Hepatocyte (in vitro differentiated cells): Measurements from ENCODE around the gene RBPMS2. TPM values are rescaled to one million over a fixed set of nuclear protein-coding genes. Genes with fewer than 3 reads are reported as not detected.

Source experiments
- DNase-seq: peaks from one replicate; pipeline ENCODE4 v3.0.0-alpha.2; 2016; ENCODE audit warnings: low spot score
- H2AFZ ChIP-seq: fragments of 200-600 bp; sonication (generic); 2 replicates; pipeline ENCODE4 v1.6.0; 2016; ENCODE audit warnings: antibody characterized with exemption, mild to moderate bottlenecking
- H3K27ac ChIP-seq: fragments of 200-600 bp; sonication (generic); 2 replicates; pipeline ENCODE4 v1.5.1; 2016; ENCODE audit warnings: mild to moderate bottlenecking
- H3K27me3 ChIP-seq: fragments of 200-600 bp; sonication (generic); 2 replicates; pipeline ENCODE4 v1.6.1; 2016
- H3K36me3 ChIP-seq: fragments of 200-600 bp; sonication (generic); replicated peaks from 2 replicates; pipeline ENCODE4 v1.5.1; 2016; ENCODE audit warnings: low read depth; ENCODE audit not compliant: insufficient read depth
- H3K4me1 ChIP-seq: fragments of 200-600 bp; sonication (generic); 2 replicates; pipeline ENCODE4 v1.5.1; 2016; ENCODE audit warnings: mild to moderate bottlenecking, moderate library complexity; ENCODE audit not compliant: insufficient read depth
- H3K4me2 ChIP-seq: fragments of 200-600 bp; sonication (generic); 2 replicates; pipeline ENCODE4 v1.6.0; 2016
- H3K4me3 ChIP-seq: fragments of 200-600 bp; sonication (generic); 2 replicates; pipeline ENCODE4 v1.5.1; 2016; ENCODE audit warnings: mild to moderate bottlenecking
- H3K79me2 ChIP-seq: fragments of 200-600 bp; sonication (generic); 2 replicates; pipeline ENCODE4 v1.6.0; 2017; ENCODE audit warnings: mild to moderate bottlenecking
- H3K9me2 ChIP-seq: fragments of 200-600 bp; sonication (generic); replicated peaks from 2 replicates; pipeline ENCODE4 v1.6.0; 2017; ENCODE audit warnings: mild to moderate bottlenecking; ENCODE audit not compliant: insufficient read depth
- H3K9me3 ChIP-seq: fragments of 200-600 bp; sonication (generic); 2 replicates; pipeline ENCODE4 v1.5.1; 2016; ENCODE audit warnings: low read depth, mild to moderate bottlenecking
- H4K20me1 ChIP-seq: fragments of 200-600 bp; sonication (generic); 2 replicates; pipeline ENCODE4 v1.6.0; 2016; ENCODE audit warnings: mild to moderate bottlenecking; ENCODE audit not compliant: insufficient read depth, poor library complexity, severe bottlenecking
- EZH2 ChIP-seq: fragments of 200-600 bp; sonication (generic); IDR thresholded peaks from 2 replicates; pipeline ENCODE4 v1.6.1; 2016; ENCODE audit warnings: antibody characterized with exemption, mild to moderate bottlenecking, borderline replicate concordance
- EZH2phosphoT487 ChIP-seq: fragments of 200-600 bp; sonication (generic); IDR thresholded peaks from one replicate; pipeline ENCODE4 v1.6.1; 2018; ENCODE audit warnings: antibody characterized with exemption, mild to moderate bottlenecking, low read depth, moderate library complexity; ENCODE audit not compliant: unreplicated experiment, severe bottlenecking
- WGBS: methylation state at CpG from one replicate; pipeline ENCODE4 v1.1.6; 2016; ENCODE audit warnings: low lambda C conversion rate; ENCODE audit errors: missing lambda C conversion rate; 5-methylcytosine and 5-hydroxymethylcytosine counted together
- polyA plus RNA-seq: library from polyadenylated mRNA; unstranded; fragments of >200 nt; fragmentation: Nextera tagmentation; extraction: Ambion mirVana; gene quantifications from 2 replicates; pipeline ENCODE4 v1.2.1, GENCODE V29; 2016
- total RNA-seq: library from RNA; depleted of rRNA; stranded (reverse); fragments of >200 nt; gene quantifications from 2 replicates; pipeline ENCODE4 v1.2.3, GENCODE V29; 2014
- TF ChIP-seq, protein P1 (sequence below): fragments of 200-600 bp; sonication (generic); IDR thresholded peaks from 2 replicates; pipeline ENCODE4 v1.5.1; 2016; ENCODE audit warnings: antibody characterized with exemption, mild to moderate bottlenecking; ENCODE audit not compliant: poor library complexity

Gene RBPMS2
- total and polyA plus RNA-seq, 2 experiments from 2014 or later, result 0.27 to 18.0 TPM

DNA sequence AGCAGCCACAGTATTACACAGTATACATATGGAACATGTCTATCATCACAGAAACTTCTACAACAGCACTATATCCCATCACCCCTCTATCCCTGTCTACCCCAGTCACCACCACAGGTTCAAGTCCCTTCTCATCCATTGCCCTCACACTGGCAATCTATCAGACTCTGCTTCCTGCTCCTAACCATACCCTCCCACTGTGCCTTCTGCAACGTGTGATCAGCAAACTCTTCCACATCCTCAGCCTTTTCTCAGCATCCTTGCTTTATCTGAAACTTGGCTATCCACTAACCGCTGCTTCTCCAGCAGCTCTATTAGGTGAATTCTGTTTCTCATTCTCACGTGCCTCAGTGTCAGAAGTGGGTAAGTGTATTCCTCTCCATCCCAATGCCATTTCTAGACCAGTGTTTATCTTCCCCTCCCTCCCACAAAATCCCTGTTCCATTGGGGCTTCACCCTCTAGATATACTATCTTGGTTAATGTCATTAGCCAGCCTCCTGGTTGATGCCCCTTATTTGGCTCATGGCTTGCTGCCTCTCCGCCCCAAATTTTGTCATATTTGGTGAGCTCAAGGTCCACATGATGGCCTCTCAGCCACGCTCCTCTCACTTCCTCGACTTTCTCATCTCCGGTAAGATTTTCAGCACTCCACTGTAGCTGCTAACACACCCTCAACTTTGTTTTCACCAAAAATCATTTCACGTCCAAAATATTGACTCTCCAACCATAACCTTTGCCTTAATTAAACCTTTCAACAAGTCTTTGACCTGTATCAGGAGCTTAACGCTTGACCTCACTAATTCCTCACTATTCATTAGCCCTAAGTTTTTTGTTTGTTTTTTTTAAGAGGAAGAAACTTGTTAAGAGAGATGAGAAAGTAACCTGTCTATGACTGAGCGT lies 69.1 kb downstream of the RBPMS2 start:
- Histone ChIP-seq H3K9me3 (no peaks in the 10 kb centered on the region), H3K4me2 (no peak overlapping the region), H3K27me3 (no peaks in the 10 kb centered on the region), H3K4me1 (peaks cover 16% of the 10 kb centered on the region), H3K36me3 (no peaks in the 10 kb centered on the region), H3K4me3 (no peak overlapping the region), H2AFZ (no peak overlapping the region), H4K20me1 (no peaks in the 10 kb centered on the region), H3K27ac (no peak overlapping the region), H3K79me2 (peaks cover 16% of the 10 kb centered on the region), H3K9me2 (no peaks in the 10 kb centered on the region)
- 95% methylated on average over 10 of the region's 10 CpGs for WGBS
- TF ChIP-seq EZH2, result no peak
- TF ChIP-seq, protein P1, sequence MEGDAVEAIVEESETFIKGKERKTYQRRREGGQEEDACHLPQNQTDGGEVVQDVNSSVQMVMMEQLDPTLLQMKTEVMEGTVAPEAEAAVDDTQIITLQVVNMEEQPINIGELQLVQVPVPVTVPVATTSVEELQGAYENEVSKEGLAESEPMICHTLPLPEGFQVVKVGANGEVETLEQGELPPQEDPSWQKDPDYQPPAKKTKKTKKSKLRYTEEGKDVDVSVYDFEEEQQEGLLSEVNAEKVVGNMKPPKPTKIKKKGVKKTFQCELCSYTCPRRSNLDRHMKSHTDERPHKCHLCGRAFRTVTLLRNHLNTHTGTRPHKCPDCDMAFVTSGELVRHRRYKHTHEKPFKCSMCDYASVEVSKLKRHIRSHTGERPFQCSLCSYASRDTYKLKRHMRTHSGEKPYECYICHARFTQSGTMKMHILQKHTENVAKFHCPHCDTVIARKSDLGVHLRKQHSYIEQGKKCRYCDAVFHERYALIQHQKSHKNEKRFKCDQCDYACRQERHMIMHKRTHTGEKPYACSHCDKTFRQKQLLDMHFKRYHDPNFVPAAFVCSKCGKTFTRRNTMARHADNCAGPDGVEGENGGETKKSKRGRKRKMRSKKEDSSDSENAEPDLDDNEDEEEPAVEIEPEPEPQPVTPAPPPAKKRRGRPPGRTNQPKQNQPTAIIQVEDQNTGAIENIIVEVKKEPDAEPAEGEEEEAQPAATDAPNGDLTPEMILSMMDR, result no peak
- TF ChIP-seq EZH2phosphoT487, result no peak
- DNase-seq, result no peak

DNA sequence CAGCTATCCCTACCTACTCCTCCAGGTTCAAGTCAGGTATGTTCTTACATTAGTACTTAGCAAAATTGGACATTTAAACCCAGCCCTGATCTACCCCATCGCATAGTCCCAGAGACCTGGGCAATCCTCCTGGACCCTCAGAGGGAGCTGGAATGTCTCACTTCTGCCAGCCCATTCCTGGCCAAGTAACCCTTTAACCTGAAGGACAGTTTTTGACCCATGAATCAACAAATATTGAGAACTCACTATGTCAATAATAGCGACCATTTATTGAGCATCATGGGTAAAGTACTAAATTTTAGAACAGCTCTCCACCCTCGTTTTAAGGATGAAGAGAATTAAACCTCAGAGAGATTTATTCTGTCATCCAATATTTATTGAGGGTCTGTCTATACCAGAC lies 70.4 kb downstream of the RBPMS2 start:
- Histone ChIP-seq H2AFZ (no peak overlapping the region), H3K4me1 (peaks cover 28% of the 10 kb centered on the region), H4K20me1 (no peaks in the 10 kb centered on the region), H3K27ac (no peak overlapping the region), H3K9me3 (no peaks in the 10 kb centered on the region), H3K4me3 (no peak overlapping the region), H3K36me3 (no peaks in the 10 kb centered on the region), H3K79me2 (peaks cover 29% of the 10 kb centered on the region), H3K27me3 (no peaks in the 10 kb centered on the region), H3K4me2 (no peak overlapping the region), H3K9me2 (no peaks in the 10 kb centered on the region)
- TF ChIP-seq, protein P1, result no peak
- no peak for TF ChIP-seq EZH2
- no peak for TF ChIP-seq EZH2phosphoT487
- no peak for DNase-seq
- WGBS, result 87% methylated on average over 3 of the region's 3 CpGs

DNA sequence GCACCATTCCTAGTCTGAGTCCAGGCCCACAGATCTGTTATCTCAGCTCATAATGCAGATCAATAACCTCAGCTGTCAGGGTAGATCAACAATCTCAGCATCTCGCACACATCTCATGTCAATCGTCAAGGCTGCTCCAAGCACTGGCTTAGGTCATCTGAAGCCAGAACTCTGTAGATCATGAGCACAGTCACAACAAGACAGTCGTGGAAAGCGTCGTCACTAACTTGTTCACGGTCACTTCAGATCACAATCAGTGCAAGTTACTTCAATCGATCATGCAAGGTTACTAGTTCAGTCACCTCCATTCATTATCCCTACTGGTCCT lies 71.8 kb downstream of the RBPMS2 start:
- Histone ChIP-seq H3K27ac (peak overlapping the region; percentile 88), H2AFZ (peak overlapping the region; percentile 98), H3K27me3 (no peaks in the 10 kb centered on the region), H4K20me1 (peaks cover under 1% of the 10 kb centered on the region), H3K9me2 (no peaks in the 10 kb centered on the region), H3K4me3 (no peak overlapping the region), H3K4me2 (peak overlapping the region; percentile 85), H3K36me3 (no peaks in the 10 kb centered on the region), H3K4me1 (peaks cover 42% of the 10 kb centered on the region), H3K9me3 (no peaks in the 10 kb centered on the region), H3K79me2 (peaks cover 43% of the 10 kb centered on the region)
- TF ChIP-seq EZH2phosphoT487 (no peak), EZH2 (no peak)
- TF ChIP-seq, protein P1, result no peak
- no peak for DNase-seq
- WGBS, result 54% methylated on average over 7 of the region's 7 CpGs
